HG03439 (cell line): ENCODE results near the gene ANLN.
"Not testable (repeated sequence)": the region's sequence is repeated elsewhere in the genome, so short reads cannot be mapped to it uniquely, and the experiment has no call there.

ENCODE experiments used
- ATAC-seq: cut with Tn5 transposase; IDR thresholded peaks from one replicate; pipeline ENCODE4 v1.9.1; 2021; ENCODE audit warnings: mild to moderate bottlenecking, moderate library complexity; ENCODE audit not compliant: unreplicated experiment

Gene ANLN

GRCh38 chr7:36462551-36463137 lies 73.0 kb downstream of the ANLN start:
- no peak for ATAC-seq

DNA sequence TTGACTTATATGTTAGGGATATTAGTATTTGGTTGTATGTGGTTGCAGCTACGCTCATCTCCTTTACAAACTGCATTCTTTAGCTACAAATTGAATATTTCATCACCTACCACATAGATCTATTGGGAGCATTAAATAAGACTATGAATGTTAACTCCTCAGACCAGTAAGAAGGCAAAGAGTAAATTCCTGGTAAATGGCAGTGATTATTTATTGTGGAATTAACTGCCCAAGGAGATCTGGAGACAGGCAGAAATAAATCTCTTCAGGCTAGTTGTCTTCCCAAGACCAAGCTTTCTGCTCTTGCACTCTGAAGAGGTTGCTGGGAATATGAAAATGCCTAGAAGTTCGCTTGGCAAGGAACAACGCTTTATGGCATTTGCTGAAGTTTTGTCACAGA lies 74.6 kb downstream of the ANLN start:
- ATAC-seq, result no peak

GRCh38 chr7:36466001-36466400 lies 76.3 kb downstream of the ANLN start:
- ATAC-seq, result not testable (repeated sequence)

DNA sequence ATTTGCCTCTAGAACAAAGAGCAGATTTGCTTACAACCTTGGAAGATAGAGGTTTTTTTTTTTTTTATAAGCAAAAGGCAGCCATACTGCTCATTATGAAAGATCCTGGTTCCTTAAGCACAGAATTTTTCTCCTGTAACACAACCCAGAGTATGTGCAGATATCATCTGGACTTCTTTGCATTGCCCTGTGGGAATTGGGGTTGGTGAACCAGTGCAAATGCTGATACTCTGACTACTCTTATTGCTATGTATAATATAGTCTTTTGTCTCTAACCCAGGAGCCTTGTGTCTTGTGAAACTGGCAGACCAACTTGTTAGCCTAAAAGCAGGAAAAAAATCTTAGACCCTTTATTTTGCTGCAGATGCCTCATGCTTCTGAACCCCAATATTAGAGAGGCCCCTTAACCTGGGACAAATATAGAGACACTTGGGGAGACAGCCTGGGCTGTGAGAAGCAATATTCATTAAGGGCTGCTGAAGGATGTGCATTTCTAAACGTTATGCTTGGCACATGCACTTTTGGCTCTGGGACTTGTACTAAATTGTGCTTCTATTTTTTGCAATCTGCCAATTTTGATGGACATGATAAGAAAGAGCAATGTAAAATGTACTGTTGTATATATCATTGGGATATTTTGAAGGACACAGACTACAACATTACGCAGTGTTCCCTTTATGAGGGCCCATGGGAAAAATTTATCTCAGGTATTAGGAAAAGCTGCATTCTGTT lies 78.9 kb downstream of the ANLN start:
- no peak for ATAC-seq

- no peak for ATAC-seq
Measured at GRCh38 chr7:36469236-36469635, 79.6 kb downstream of the ANLN start.

DNA sequence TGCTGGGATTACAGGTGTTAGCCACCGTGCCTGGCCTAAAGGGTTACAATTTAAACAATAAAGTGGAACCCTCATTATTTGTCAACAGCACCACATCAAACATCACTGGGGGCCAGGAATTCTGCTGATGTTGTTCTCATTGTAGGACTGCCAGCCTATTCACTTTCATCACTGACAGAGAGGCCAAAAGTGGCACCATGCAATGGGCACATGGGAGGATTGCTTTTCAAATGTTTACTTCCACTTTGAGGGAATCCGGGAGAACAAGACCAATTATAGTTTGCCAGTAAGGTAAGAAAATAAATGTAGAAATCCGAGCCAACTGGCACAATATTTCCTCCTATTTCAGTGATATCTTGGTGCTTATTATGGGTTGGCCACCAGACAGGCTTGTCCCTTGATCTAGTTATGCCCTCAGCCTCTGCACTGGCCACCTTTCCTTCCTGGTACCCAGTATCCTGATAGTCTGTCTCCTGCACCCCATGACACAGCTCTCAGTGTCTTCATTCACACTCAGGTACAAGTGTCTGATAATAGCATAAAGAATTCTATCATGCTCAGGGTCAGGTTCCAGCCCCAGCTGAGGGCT lies 82.6 kb downstream of the ANLN start:
- no peak for ATAC-seq

- ATAC-seq, result no peak
Measured at GRCh38 chr7:36473454-36474282, 84.0 kb downstream of the ANLN start.

GRCh38 chr7:36474283-36475010 lies 84.8 kb downstream of the ANLN start:
- ATAC-seq, result no peak

DNA sequence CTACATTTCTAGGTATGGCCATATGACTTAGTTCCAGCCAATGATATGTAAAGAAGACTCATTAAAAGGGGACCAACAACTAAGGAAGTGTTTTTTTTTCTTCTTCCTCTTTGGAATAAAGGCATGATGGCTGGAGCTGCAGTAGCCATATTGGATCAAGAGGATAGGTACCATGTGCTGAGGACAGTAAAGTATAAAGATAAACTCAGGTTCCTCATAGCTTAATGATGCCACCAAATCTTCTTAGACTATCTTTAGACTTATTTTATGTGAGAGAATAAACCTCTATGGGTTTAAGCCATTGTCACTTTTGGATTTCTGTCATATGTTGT lies 85.3 kb downstream of the ANLN start:
- no peak for ATAC-seq

DNA sequence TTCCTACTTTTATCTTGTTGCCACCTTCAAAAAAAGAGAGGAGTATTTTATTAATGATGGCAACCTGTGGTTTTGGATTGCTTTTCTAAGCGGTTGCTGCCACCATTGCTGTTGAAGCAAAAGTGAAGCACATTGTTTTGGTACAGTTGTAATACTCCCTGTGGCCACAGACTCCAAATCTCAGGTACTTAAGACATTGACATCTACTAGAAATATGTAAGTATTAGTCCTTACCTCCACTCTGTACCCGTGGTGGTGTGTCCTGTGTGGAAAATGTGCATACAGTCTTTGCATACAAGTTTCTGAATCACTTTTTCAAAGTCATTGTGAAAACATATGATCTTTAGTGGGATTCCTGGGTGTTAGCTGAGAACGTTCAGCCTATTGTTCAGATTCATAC lies 85.7 kb downstream of the ANLN start:
- ATAC-seq, result no peak

- ATAC-seq, result no peak
Measured at GRCh38 chr7:36478745-36479144, 89.1 kb downstream of the ANLN start.

DNA sequence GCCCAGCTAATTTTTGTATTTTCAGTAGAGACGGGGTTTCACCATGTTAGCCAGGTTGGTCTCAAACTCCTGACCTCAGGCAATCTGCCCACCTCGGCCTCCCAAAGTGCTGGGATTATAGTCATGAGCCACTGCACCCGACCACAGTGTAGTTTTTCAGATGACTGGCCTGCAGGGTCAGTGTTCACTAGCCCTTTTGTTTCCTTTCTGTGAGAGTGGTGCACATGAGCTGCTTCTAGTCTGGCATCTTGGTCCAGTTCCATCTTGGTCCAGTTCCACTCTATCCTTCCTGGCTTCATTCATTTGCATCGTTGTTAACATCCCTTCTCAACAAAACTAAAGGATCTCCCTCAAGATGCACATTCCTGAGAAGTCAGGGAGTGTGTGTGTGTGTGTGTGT lies 94.2 kb downstream of the ANLN start:
- ATAC-seq, result not testable (repeated sequence)

DNA sequence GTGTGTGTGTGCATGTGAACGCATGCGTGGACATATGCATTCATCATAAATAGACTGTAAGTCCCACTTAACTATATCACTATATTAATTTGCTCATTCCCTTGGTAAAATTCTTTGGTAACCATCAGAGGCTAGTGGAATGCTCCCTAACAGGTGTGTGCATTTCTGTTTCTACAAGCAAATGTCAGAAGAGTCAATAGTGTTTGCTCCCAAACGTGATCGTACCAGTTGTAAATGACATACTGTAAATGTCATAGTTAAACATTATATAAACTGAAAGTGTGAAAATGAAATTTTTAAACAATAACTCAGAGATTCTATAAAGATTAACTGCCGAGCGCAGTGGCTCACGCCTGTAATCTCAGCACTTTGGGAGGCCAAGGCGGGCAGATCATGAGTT lies 94.6 kb downstream of the ANLN start:
- no peak for ATAC-seq

DNA sequence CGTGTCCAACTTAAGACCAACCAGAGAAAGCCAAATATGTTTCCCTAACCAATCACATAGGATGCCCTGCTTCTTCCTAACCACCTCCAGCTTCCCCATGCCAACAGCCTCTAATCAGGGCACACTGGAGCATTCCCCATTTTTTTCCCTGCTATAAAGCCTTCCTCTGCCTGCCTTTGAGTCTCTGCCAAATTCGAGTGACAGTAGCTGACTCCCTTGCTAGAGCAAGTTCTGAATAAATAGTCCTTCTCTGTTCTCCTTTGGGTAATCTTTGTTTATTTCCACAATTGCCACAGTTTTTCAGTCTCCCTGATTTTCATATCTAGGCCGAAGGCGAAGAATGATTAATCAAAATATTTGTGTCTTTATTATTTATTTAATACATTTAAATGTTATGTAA lies 96.7 kb downstream of the ANLN start:
- no peak for ATAC-seq

- ATAC-seq, result no peak
Measured at GRCh38 chr7:36487756-36488336, 98.2 kb downstream of the ANLN start.

DNA sequence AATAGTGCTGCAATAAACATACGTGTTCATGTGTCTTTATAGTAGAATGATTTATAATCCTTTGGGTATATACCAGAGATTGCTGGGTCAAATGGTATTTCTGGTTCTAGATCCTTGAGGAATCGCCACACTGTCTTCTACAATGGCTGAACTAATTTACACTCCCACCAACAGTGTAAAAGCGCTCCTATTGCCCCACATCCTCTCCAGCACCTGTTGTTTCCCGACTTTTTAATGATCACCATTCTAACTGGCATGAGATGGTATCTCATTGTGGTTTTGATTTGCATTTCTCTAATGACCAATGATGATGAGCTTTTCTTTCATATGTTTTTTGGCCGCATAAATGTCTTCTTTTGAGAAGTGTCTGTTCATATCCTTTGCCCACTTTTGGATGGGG lies 99.0 kb downstream of the ANLN start:
- ATAC-seq, result not testable (repeated sequence)

DNA sequence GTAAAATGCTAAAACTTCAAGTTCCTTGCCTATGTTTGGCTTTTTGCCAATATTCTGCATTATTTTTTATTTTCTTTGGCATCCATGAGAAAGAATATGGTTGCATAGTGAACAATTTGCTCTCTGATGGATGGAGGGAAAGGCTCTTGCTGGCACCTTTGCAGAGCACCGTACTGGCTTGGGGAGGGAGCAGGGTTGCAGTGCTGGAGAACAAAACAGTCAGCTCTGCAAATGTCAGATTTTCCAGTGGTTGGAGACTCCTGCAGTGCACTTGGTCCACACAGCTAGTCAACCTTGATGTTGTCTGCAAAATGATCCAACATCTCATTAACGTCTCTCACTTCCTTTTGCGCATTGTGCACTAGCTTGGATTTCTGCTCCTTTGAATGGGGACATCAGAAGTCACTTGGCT lies 100.8 kb downstream of the ANLN start:
- no peak for ATAC-seq

GRCh38 chr7:36491317-36491716 lies 101.7 kb downstream of the ANLN start:
- no peak for ATAC-seq

- no peak for ATAC-seq
Measured at GRCh38 chr7:36496576-36496975, 106.9 kb downstream of the ANLN start.

- not testable (repeated sequence) for ATAC-seq
Measured at GRCh38 chr7:36497176-36497575, 107.5 kb downstream of the ANLN start.

DNA sequence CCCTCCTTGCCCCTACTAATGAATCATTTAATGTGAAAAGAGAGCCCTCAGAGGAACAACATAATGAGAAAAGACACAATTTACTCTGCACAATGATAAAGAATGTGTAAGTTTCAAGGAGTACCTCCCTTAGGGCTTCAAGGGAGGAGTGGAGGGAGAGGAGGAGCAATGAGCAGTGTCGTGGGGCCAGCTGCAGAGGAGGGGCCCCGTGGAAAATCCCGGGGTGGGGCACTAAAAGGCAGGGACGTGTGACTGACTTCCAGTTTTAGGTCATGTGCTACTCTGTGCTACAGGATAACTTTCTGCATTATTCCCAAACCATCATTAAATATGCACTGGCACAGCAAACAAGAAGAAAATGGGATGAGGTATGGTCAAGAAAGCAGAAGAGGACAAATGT lies 108.1 kb downstream of the ANLN start:
- no peak for ATAC-seq
